ENCODE results near the gene ZP1. TPM values are rescaled to one million over a fixed set of nuclear protein-coding genes. Genes with fewer than 3 reads are reported as not detected.
"Not testable (repeated sequence)": the region's sequence is repeated elsewhere in the genome, so short reads cannot be mapped to it uniquely, and the experiment has no call there.

ZP1 gene
- not detected in 2 replicates for total RNA-seq (2014; rRNA removed; shearing (Covaris generic); ENCODE audit: low replicate concordance)

- in situ Hi-C loops (cut with HindIII; ENCODE audit: low pct_unique_long_range_greater_than_20kb, low sequenced_read_pairs), result no loop called here
- DNase-seq (ENCODE audit: low read depth), result no peak
These were observed at the start of gene ZP1 for GRCh38 chr11:60866911-60867870. Gene ZP1, plus strand, starts transcription at chr11:60867542. Its CDS starts 20 bp downstream, at chr11:60867562.

- in situ Hi-C loops (cut with HindIII; ENCODE audit: low pct_unique_long_range_greater_than_20kb, low sequenced_read_pairs), result no loop called here
- no peak for DNase-seq (ENCODE audit: low read depth)
These were observed 49.3 kb upstream of the ZP1 start for GRCh38 chr11:60818057-60818456.

DNA sequence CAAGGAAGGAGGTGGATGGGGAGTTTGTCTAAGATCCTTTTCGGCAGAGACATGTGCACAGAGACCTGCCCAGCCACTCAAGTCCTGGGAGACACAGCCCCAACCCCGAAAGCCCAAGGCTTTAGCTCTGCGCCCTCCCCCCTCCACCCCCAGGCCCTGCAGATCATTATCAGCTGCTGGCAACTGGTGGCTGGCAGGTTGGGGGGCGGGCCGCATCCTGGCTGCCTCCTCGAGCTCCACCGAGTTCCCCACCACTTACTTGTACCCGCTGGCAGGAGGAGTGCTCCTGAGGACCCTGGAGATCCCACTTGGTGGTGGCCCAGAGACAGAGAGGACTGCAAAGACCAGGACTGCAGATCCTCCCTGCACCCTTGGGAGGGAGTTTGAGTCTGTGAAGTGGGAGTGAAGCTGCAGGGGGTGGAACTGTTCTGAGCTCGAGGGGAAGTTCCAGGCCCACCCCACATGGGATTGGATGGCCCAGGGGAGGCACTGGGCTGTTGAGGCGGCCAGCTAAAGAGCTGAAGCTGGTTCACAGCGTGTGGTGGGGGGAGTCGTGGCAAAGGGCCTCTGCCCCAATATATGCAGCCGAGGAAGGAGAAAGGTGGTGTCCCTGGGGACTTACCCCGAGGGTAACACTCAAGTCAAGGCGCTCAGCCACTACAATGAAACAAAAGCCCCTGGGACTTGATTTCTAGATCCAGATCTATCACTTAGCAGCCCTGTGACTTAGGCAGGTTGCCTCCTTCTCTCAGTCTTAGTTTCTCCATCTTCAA lies 45.3 kb upstream of the ZP1 start:
- no peak for DNase-seq (ENCODE audit: low read depth)
- in situ Hi-C loops (cut with HindIII; ENCODE audit: low pct_unique_long_range_greater_than_20kb, low sequenced_read_pairs), result no loop called here

GRCh38 chr11:60823745-60824306 lies 43.5 kb upstream of the ZP1 start:
- in situ Hi-C loops (cut with HindIII; ENCODE audit: low pct_unique_long_range_greater_than_20kb, low sequenced_read_pairs); DNase-seq (ENCODE audit: low read depth): not testable (repeated sequence)

GRCh38 chr11:60825118-60825517 lies 42.2 kb upstream of the ZP1 start:
- in situ Hi-C loops (cut with HindIII; ENCODE audit: low pct_unique_long_range_greater_than_20kb, low sequenced_read_pairs), result no loop called here
- DNase-seq (ENCODE audit: low read depth), result no peak

GRCh38 chr11:60825790-60826189 lies 41.6 kb upstream of the ZP1 start:
- no peak for DNase-seq (ENCODE audit: low read depth)
- in situ Hi-C loops (cut with HindIII; ENCODE audit: low pct_unique_long_range_greater_than_20kb, low sequenced_read_pairs), result no loop called here

DNA sequence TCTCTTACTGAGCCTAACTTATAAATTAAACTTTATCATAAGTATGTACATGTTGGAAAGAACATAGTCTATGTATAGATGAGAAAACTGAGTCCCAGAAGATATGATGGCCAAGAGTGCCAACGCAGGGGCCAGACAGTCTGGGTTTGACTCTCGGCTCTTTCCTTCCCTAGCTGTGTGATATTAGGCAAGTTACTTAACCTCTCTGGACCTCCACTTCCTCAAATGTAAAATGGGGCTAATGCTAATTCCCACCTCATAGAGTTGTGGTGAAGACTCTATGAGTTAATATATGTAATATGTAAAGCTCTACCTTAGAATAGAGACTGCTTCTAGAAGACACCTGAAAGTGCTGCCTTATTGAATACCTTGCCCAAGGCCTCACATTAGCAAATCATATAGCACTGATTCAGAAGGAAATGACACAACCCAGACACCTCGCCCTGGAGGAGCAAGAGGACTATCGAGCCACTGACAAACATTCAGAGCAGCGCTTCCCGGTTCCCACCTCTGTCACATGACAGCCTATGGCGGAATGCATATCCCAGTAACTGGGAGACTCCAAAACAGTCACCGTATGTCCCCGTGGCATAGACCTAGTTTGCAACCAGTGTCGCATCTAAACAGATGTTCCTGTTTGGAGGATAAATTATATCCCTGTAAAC lies 36.7 kb upstream of the ZP1 start:
- in situ Hi-C loops (cut with HindIII; ENCODE audit: low pct_unique_long_range_greater_than_20kb, low sequenced_read_pairs), result no loop called here
- DNase-seq (ENCODE audit: low read depth), result no peak

DNA sequence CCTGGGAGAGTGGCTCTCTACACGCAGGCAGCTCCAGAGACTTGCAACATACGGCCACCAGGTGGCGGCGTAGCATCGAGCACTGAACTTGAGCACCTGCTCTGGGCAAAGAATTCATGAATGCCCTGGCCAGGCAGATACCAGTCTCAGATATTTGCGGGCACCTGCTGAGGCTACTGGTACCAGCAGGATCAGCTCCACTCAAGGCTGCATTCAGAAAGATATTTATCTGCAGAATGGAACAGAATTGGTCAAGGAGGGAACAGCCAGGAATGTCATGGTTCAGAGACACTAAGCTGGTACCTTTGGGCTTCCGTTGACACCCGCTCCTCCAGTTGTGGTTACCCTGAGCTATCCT lies 36.2 kb upstream of the ZP1 start:
- in situ Hi-C loops (cut with HindIII; ENCODE audit: low pct_unique_long_range_greater_than_20kb, low sequenced_read_pairs), result no loop called here
- DNase-seq (ENCODE audit: low read depth), result peak; percentile 51

DNA sequence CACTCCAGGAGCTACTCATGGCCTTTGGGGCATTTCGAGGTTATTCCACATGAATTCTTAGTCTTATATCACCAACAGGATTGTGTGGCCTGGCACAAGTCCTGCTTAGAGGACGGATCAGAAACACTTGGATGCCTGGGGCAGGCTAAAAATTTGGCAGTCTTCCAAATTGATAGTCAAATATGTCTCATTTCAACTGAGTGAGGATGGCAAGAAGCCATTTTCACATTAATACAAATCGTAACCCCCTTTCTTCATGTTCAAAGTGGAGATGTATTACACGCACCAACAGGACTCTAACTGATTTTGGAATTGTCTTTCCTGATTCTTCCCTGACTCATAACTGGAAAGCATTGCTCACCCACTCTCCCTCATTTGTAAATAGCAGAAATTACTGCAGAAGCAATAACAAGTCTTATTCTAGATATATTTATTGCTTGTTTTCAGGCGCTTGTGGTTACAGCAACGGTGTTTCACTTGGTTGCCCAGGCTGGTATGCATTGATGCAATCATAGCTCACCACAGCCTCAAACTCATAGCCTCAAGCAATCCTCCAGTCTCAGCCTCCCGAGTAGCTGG lies 35.8 kb upstream of the ZP1 start:
- in situ Hi-C loops (cut with HindIII; ENCODE audit: low pct_unique_long_range_greater_than_20kb, low sequenced_read_pairs), result no loop called here
- DNase-seq (ENCODE audit: low read depth), result peak; percentile 33

DNA sequence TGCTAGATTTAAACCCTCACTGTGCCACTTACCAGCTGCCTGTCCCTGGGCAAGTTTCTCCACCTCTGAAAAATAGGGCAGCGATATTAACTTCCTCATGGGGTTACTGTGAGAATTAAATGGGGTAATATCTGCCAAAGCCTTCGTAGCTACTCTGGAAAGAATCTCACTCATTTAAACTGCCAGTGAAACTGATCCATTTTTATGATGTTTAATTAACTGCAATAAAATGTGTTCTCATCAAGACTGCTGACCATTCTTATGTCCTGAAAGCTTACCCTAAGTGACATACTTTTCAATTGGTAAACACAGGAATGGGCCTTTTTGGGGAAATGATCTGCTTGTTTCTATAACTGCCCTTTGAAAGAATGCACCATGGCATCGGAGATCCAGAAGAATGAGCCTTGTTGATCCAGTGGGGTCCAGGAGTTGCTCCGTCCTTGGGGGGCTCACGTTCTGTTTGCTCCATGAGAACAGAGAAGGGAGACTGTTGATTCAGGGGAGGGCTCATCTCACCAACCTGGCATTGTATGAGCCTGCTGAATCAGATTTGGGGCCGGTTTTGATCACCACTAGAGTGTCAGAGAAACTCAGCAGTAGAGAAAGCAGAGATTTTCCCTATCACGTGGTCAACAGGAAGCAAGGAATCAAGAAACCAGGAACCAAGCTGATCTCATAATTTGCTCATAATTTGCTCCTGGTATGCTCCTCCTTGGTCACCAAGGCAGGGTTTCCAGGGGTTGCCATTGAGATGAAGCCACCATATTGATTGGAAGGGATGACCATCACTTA lies 32.4 kb upstream of the ZP1 start:
- in situ Hi-C loops (cut with HindIII; ENCODE audit: low pct_unique_long_range_greater_than_20kb, low sequenced_read_pairs), result no loop called here
- DNase-seq (ENCODE audit: low read depth), result no peak

- in situ Hi-C loops (cut with HindIII; ENCODE audit: low pct_unique_long_range_greater_than_20kb, low sequenced_read_pairs), result no loop called here
- DNase-seq (ENCODE audit: low read depth), result no peak
These were observed 31.9 kb upstream of the ZP1 start for GRCh38 chr11:60835534-60835846.

DNA sequence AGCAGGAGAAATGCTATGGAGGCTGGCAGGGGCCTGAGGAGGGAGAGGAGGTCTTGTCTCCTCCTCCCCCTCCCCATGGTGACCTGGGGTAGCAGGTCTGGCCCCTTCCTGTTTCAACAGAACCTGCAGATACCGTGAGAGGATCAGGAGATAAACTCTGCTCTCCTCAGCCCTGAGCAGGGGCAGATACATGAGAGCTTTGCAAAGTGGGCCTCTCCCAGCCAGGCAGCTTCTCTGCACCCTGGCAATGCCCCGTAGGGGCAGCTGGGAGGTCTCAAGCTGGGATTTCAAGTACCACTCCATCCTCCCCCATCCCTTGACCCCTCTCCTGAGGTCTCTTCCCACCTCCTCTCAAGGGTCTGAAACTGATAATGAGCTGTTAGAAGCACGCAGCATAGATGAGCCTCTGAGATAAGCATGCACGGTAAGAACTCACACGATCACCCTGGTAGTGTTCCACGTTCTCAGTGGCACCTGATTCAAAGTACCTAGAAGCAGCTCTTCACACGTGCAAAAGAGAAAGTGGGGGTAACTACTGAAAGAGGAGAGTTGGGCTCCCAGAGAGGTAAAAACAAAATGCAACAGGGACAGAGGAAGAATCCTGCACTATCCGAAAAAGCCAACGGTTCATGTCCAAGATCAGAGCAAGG lies 30.4 kb upstream of the ZP1 start:
- in situ Hi-C loops (cut with HindIII; ENCODE audit: low pct_unique_long_range_greater_than_20kb, low sequenced_read_pairs), result no loop called here
- no peak for DNase-seq (ENCODE audit: low read depth)

- no peak for DNase-seq (ENCODE audit: low read depth)
- in situ Hi-C loops (cut with HindIII; ENCODE audit: low pct_unique_long_range_greater_than_20kb, low sequenced_read_pairs), result no loop called here
These were observed 29.2 kb upstream of the ZP1 start for GRCh38 chr11:60838132-60838531.

- in situ Hi-C loops (cut with HindIII; ENCODE audit: low pct_unique_long_range_greater_than_20kb, low sequenced_read_pairs), result no loop called here
- no peak for DNase-seq (ENCODE audit: low read depth)
These were observed 26.6 kb upstream of the ZP1 start for GRCh38 chr11:60840470-60841430.

GRCh38 chr11:60841797-60842667 lies 25.3 kb upstream of the ZP1 start, which contains the start of gene CCDC86:
Gene CCDC86, plus strand, starts transcription at chr11:60842113. Its CDS starts 12 bp downstream, at chr11:60842125.
- in situ Hi-C loops (cut with HindIII; ENCODE audit: low pct_unique_long_range_greater_than_20kb, low sequenced_read_pairs), result no loop called here
- peak; percentile 90 for DNase-seq (ENCODE audit: low read depth)

All from Caki2 (cell line).